Liver (tissue), 3 donors: ENCODE data around the gene TRAPPC10.

Experiments used
- CTCF ChIP-seq: fragments of 150-350 bp; IDR thresholded peaks from 2 replicates; pipeline ENCODE4 v1.5.1; 2017; ENCODE audit warnings: improper control_type of control experiment, low read depth, low read length; ENCODE audit not compliant: missing input control
- FOXA1 ChIP-seq: IDR thresholded peaks from 2 replicates; pipeline ENCODE4 v1.6.1; 2016; ENCODE audit warnings: antibody characterized with exemption
- JUND ChIP-seq, 2 donors: IDR thresholded peaks; 2 replicates each; pipeline ENCODE4 v1.6.1; 2016; ENCODE audit warnings: antibody characterized with exemption in 2 of 2
- RAD21 ChIP-seq, 2 donors: IDR thresholded peaks; 2 replicates each; pipeline ENCODE4 v1.6.1; 2016; ENCODE audit warnings: antibody characterized with exemption in 2 of 2, mild to moderate bottlenecking in 2 of 2
- SP1 ChIP-seq: IDR thresholded peaks from 2 replicates; pipeline ENCODE4 v1.6.1; 2018; ENCODE audit warnings: antibody characterized with exemption, mild to moderate bottlenecking
- TAF1 ChIP-seq: conservative IDR thresholded peaks from 2 replicates; pipeline ENCODE4 v1.6.1; 2016; ENCODE audit warnings: antibody characterized with exemption, mild to moderate bottlenecking
- YY1 ChIP-seq: IDR thresholded peaks from 2 replicates; pipeline ENCODE4 v1.6.1; 2016; ENCODE audit warnings: antibody characterized with exemption, mild to moderate bottlenecking
- TF ChIP-seq, protein P1 (sequence below): IDR thresholded peaks from 2 replicates; pipeline ENCODE4 v1.6.1; 2016; ENCODE audit warnings: antibody characterized with exemption
- TF ChIP-seq, protein P2 (sequence below): IDR thresholded peaks from 2 replicates; pipeline ENCODE4 v1.6.1; 2016; ENCODE audit warnings: antibody characterized with exemption, mild to moderate bottlenecking
- donor health status: healthy.
- donor health status: healthy.

- TF ChIP-seq, protein P1, sequence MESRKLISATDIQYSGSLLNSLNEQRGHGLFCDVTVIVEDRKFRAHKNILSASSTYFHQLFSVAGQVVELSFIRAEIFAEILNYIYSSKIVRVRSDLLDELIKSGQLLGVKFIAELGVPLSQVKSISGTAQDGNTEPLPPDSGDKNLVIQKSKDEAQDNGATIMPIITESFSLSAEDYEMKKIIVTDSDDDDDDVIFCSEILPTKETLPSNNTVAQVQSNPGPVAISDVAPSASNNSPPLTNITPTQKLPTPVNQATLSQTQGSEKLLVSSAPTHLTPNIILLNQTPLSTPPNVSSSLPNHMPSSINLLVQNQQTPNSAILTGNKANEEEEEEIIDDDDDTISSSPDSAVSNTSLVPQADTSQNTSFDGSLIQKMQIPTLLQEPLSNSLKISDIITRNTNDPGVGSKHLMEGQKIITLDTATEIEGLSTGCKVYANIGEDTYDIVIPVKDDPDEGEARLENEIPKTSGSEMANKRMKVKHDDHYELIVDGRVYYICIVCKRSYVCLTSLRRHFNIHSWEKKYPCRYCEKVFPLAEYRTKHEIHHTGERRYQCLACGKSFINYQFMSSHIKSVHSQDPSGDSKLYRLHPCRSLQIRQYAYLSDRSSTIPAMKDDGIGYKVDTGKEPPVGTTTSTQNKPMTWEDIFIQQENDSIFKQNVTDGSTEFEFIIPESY, result no peak
- TF ChIP-seq SP1 (no peak), CTCF (no peak), TAF1 (no peak), JUND (IDR thresholded peaks at IDR 0.05) (no peak), YY1 (no peak), RAD21 (IDR thresholded peaks at IDR 0.05) (no peak), FOXA1 (no peak)
- TF ChIP-seq, protein P2, sequence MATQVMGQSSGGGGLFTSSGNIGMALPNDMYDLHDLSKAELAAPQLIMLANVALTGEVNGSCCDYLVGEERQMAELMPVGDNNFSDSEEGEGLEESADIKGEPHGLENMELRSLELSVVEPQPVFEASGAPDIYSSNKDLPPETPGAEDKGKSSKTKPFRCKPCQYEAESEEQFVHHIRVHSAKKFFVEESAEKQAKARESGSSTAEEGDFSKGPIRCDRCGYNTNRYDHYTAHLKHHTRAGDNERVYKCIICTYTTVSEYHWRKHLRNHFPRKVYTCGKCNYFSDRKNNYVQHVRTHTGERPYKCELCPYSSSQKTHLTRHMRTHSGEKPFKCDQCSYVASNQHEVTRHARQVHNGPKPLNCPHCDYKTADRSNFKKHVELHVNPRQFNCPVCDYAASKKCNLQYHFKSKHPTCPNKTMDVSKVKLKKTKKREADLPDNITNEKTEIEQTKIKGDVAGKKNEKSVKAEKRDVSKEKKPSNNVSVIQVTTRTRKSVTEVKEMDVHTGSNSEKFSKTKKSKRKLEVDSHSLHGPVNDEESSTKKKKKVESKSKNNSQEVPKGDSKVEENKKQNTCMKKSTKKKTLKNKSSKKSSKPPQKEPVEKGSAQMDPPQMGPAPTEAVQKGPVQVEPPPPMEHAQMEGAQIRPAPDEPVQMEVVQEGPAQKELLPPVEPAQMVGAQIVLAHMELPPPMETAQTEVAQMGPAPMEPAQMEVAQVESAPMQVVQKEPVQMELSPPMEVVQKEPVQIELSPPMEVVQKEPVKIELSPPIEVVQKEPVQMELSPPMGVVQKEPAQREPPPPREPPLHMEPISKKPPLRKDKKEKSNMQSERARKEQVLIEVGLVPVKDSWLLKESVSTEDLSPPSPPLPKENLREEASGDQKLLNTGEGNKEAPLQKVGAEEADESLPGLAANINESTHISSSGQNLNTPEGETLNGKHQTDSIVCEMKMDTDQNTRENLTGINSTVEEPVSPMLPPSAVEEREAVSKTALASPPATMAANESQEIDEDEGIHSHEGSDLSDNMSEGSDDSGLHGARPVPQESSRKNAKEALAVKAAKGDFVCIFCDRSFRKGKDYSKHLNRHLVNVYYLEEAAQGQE, result no peak
Observed at GRCh38 chr21:43985690-43986251, 26.3 kb upstream of the TRAPPC10 start.
